ENCODE measurements around the gene RELL2.
"Not testable (repeated sequence)": the region's sequence is repeated elsewhere in the genome, so short reads cannot be mapped to it uniquely, and the experiment has no call there.

RELL2 gene

GRCh38 chr5:141636413-141637122 is at the start of gene RELL2, which contains the start of gene HDAC3:
Gene RELL2, plus strand, starts transcription at chr5:141636997. Its CDS starts 1,229 bp downstream, at chr5:141638226.
Gene HDAC3, minus strand, starts transcription at chr5:141636849. Its CDS starts 59 bp downstream, at chr5:141636790.
- peak in 55 of 56 donors; percentile 57 to 96 (median 87) for DNase-seq

DNA sequence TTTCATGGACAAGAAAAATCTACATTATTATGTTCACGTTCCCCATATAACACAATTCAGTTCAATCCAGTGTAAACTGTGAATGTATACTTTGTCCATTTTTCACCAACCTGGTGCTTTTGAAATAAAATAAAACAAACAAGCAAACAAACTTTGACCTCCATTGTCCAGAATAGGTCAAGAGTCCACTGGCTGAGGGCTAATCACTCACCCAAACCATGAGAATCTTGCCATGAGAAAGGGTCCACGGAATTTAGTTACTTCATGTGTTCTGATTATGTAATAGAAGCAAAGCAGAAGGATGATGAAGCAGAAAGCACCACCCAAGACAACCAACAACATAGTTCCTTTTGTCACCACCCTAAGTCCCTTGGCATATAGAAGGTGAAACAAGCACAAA is 46.7 kb upstream of the RELL2 start:
- DNase-seq: no peak

DNA sequence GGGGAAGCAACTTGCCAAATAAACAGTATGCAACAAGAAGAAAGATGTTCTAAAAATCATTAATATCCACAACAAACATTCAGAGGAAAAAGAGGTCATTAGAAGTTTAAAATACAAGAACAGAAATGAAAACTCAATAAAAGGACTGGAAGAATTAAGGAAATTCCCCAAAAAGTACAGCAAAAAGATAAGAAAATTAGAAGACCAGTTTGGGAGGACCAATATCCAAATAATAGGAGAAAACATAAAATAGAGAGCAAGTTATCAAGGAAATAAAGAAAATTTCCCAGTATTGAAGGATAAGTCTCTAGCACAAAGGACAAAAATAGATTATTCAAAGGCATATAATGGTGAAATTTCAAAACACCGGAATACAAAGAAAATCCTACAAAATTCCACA is 39.9 kb upstream of the RELL2 start:
- no peak for DNase-seq

GRCh38 chr5:141597394-141597793 is 39.4 kb upstream of the RELL2 start:
- no peak for DNase-seq

DNA sequence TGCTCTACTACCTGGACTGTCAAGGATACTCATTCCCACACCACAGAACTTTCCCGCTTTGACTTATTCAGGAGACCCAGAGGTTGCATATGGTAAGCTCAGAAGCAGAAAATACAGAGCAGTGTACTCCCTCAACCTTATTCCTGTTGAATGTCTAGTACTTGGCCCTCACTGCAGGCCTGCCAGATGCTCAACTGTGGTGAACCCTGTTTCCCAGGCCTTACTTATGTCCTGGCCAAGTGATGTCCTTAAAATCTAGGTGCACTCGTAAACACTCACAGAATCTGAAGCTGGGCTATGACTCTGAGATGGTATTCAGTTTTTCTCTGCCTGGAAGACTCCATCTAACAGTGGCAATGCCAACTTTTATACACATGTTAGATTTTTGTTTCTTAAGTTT is 39.0 kb upstream of the RELL2 start:
- no peak for DNase-seq

- no peak for DNase-seq
These were observed 38.1 kb upstream of the RELL2 start for GRCh38 chr5:141598391-141599345.

GRCh38 chr5:141602606-141603005 is 34.2 kb upstream of the RELL2 start:
- no peak for DNase-seq

DNA sequence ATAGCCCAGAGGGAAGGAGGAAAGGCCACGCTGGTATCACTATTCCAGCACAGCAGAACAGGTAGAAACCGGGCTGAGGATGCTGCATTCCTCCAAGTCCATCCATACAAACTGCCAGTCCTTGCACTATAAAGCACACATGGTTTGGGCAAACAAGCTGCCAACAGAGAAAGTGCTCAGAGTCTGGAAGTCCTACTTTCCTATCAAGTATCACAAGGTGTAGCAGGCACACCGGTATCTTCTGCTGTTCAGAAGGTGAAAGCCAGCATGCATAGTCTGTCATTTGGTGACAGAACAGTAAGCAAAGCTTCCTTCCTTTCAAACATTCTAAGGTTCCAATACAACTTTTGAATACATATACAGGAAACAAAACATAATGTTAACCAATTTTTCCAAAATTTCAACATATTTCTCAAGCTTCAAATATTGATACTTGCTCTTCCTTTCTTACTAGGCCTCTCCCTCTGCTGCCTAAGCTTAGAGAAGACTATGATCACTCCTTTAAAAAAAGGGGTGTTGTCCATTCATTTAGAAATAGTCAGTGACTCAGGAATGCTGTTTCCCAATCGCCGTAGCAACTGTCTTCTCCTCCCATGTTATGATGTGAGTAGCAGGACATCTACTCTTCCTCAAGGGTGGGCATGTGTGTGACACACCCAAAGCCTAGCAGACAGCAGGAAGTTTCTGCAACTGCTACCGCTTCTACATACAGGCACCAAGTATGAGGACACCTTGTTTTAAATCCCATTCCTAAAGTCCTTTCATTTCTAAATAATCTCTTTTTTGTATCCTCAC is 32.7 kb upstream of the RELL2 start:
- DNase-seq: no peak

GRCh38 chr5:141605523-141606277 is 31.1 kb upstream of the RELL2 start:
- DNase-seq: peak in 5 of 56 donors; percentile 3 to 42 (median 8)

DNA sequence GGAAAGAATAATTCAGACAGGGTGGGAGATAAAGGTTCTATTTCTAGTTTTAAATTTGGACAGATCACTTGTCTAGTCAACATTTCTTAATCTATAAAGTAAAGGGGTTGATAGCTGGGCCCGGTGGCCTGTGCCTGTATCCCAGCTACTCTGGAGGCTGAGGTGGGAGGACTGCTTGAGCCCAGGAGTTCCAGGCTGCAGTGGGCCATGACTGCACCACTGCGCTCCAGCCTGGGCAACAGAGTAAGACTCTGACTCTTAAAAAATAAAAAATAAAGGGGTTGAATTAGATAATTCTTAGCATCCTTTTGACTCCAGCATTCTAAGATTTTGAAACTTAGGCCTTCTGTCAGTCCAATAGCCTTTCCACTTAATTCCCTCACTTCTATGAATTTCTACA is 28.8 kb upstream of the RELL2 start:
- no peak for DNase-seq

- no peak for DNase-seq
These were observed 28.2 kb upstream of the RELL2 start for GRCh38 chr5:141608557-141608956.

GRCh38 chr5:141609044-141609443 is 27.8 kb upstream of the RELL2 start:
- no peak for DNase-seq

GRCh38 chr5:141609921-141610320 is 26.9 kb upstream of the RELL2 start:
- not testable (repeated sequence) for DNase-seq

GRCh38 chr5:141611289-141611688 is 25.5 kb upstream of the RELL2 start:
- no peak for DNase-seq

GRCh38 chr5:141613344-141613743 is 23.5 kb upstream of the RELL2 start:
- no peak for DNase-seq

GRCh38 chr5:141615991-141616720 is 20.6 kb upstream of the RELL2 start:
- DNase-seq: no peak

- no peak for DNase-seq
These were observed 19.7 kb upstream of the RELL2 start for GRCh38 chr5:141617128-141617527.

DNA sequence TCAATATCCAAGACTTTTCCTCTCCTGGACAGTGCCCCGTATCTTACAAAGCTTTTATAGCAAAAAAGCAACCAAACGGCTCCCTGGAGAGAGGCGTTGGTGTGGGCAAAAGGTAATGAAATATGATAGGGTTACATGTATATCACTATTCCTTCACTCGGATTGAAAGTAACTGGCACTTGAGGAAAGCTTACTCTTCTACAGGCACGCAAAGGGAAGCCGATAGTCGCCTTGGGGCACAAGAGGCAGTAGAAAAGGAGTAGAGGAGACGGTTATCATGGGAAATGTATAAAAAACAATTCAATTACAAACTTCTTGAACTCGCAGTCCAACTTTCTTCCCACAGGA is 19.1 kb upstream of the RELL2 start:
- DNase-seq: no peak

DNA sequence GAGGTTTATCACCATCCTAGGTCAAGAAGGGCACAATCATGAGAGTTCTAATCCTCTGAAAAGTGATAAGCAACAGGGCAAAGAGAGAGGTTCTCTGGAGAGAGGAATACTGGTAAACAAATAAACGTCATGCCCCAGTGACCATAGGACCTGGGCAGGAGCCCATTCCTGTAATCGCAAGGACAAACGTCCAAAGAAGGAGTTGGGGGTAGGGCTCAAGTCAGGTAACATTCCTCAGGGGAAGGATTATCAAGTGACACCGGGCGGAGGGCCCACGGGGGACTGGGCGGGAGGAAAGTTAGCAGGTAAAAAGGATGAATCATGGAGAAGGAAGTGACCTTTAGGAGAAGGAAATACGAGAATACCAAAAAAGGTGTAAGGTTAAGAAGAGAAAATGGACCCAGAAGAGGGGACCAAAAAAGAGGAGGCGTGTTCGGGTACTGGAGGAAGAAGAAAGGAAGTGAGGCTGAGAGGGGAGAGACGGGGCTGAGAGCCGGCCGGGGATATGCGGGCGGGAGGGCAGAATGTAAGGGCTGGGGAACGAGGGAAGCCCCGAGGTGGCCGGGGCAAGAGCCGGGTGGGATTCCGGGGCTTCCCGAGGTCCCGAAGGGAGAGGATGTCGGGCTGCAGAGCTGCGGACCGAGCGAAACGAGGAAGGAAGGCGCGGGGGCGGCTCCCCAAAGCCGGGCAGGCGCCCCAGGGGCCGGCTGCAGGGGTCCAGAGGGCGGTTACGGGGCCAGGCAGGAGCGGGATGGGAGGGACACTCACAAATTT is 18.6 kb upstream of the RELL2 start:
- DNase-seq: peak in 9 of 56 donors; percentile 19 to 54 (median 36)
